ENCODE results near the gene PNLDC1.
"Not testable (repeated sequence)": the region's sequence is repeated elsewhere in the genome, so short reads cannot be mapped to it uniquely, and the experiment has no call there.

The PNLDC1 gene

DNA sequence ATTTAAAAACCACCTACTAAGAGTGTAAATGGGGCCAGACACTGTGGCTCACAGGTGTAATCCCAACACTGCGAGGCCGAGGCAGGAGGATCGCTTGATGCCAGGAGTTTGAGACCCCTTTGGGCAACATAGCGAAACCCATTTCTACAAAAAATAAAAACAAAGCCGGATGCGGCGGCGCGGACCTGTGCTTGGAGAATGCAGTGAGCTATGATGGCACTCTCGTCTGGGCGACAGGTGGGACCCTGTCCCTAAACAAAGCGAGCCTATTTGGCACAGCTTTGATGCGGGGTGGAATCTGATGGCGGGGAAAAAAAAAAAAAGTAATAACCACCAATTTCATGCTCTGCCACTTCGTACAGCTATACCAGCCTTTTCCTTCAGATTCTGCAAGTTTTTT, 11.8 kb upstream of the PNLDC1 start:
- no peak for DNase-seq

DNA sequence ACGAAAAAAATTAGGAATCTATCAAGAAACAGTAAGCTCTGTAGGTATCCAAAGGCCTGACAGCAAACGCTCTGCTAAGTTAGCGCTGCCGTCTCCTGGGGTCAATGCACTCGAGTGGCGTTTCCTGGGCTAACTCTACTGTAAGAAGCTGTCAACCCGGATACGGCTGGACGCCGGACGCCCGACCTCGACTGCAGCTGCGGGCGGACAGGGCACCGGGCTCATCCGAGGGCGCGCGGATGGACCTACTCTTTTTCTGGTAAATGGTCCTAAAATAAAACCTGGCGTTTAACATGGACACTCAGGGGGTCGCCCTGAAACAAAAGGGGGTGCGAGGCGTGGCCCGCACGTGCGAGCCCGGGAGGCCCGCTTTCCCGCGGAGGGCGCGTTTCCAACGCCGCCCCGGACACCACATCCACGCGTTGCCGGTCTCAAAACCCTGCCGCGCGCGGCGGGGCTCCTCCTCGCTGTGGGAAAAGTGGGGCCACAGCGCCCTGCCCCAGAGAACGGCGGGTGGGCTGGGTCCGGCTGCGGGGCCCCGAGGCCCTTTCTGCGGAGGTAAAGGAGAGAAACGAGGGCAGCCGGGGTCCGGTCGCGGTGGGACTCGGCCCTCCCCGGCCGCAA, 11.2 kb upstream of the PNLDC1 start:
- DNase-seq, result peak; percentile 11 to 29

DNA sequence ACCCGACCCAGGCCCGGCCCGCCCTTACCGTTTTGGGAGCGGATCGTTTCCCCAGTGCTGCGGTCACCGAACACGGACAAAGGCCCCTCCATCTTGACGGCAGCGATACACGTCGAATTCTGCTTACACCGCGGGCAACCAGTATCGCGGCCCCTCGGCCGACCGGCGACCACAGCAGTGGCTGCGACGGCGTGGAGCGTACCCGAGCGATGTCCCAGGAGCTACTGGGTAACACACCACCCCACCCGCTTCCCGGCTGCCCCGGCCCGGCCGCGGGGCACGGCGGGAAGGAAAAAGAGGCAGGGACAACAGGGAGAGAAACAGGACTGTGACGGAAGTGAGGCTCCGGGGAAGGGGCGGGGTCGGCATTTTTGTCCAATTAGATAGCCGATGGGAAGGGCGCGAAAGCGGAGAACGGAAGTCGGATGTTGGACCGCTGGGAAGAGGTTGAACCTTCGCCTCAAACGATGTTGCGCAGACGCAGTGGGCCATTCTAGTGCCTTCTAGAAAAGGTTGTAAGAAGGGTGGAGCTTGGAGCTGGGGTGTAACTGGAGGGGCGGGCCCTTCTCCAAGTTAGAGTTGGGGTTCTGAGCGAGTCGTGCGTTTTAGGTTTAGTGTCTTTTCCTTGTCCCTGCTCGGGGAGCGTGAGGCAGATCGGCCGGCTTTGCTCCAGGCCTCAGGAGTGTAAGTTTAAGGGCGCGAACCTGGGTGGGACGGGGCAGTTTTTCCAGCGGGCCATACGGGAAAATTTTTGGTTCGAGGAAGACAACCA, 10.5 kb upstream of the PNLDC1 start, which contains the start of gene TCP1:
Gene TCP1 (minus strand): TSS at position 226 of the 772 bp plus-strand sequence. CDS start 134 bp downstream, at position 92.
- DNase-seq, result peak; percentile 99

DNA sequence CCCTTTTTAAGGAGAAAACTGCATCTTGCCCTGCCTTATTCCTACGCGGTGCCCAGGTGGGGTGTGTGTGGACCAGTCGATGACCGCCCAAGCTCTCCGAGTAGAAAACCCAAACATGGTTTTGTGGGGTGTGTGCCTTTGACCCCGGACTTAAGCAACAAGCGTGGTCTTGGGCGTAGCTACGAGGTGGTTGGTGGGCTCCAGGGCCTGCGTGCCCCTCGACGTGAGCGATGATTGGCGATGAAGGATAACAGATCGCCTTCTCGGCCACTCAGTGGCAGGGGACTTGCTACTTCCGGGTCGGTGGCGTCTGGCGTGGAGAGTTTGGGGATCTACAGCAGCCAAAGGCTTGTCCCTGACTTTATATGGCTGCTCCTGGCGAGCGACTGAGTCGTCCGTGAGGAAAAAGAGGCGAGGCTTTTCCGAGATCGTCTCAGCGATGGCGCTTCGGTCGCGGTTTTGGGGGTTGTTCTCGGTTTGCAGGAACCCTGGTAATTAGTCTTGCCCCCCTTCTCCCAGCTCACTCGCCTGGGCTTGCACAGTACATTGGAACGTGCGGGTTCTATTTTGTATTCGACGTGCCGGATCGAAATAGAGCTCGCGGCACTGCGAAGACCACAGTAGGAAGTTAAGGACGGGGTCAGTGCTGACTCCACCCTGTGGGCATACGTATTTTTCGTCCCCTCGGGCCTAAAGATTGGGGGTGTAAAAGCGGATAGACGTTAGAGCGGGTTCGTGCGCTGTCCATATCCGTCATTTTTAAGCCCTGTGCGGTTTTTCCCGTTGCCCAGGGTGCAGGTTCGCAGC, 9.7 kb upstream of the PNLDC1 start, which contains the start of gene MRPL18:
Gene MRPL18 (plus strand): TSS at position 319 of the 807 bp plus-strand sequence. CDS start 121 bp downstream, at position 440.
- DNase-seq, result peak; percentile 89 to 91

DNA sequence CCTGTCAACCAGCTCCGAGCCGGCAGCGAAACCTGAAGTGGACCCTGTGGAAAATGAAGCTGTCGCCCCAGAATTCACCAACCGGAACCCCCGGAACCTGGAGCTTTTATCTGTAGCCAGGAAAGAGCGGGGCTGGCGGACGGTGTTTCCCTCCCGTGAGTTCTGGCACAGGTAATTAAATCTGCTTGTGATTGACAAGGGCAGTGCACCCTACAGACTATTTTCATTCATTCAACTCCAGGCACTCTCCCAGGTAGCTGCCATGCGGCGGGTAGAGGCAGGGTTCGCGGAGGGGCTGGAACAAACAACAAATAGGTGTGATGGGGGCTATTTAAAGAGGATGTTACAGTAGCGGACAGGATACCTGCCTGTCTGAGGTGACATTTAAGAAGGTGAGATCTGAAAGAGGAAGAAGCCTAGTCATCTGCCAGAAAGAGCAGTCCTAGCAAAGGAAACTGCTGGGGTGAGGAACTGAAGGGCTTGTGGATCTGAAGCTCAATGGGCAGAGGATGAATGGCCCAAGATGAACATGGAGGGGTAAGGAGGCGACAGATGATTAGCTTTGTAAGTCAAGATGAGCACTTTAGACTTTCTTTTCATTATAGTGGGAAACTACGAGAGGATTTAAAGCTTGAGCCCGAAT, 9.0 kb upstream of the PNLDC1 start:
- DNase-seq, result peak in 1 of 2 donors; percentile 26

DNA sequence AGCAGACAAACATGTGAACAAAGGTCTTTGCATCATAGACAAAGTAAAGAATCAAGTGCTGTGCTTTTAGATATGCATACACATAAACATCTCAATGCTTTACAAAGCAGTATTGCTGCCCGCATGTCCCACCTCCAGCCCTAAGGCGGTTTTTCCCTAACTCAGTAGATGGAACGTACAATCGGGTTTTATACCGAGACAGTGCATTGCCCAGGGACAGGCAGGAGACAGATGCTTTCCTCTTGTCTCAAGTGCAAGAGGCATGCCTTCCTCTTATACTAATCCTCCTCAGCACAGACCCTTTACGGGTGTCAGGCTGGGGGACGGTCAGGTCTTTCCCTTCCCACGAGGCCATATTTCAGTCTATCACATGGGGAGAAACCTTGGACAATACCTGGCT, 5.1 kb upstream of the PNLDC1 start:
- DNase-seq, result not testable (repeated sequence)

DNA sequence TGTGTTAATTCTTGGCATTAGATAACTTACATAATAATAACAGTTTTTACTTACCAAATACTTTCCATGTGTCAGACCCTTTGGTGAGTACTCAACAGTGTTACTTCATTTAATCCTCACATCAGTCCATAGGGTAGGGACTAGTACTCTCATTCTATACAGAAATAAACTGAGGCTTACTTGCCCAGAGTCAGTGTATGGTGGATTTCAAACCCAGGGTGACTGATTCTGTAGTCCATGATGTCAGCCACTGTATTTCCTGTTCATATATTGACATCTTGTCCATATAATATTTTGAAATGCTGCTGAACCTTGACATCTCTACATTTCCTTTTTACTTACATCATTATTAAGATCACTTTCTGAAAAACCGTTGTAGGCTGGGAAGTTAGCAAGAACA, 2.5 kb upstream of the PNLDC1 start:
- DNase-seq, result no peak

DNA sequence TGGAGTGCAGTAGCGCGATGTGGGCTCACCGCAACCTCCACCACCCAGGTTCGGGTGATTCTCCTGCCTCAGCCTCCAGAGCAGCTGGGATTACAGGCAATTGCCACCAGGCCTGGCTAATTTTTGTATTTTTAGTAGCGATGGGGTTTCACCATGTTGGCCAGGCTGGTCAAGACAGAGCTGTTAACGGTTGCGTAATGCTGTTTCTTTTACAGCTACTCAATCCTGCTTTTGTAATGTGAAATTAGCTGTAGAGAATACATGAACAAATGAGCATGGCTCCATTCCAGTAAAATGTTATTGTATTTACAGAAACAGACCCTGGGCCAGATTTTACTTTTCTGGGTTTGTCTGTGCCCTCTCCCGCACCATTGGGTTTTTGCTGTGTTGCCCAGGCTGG, 1.9 kb downstream of the PNLDC1 start:
- no peak for DNase-seq

DNA sequence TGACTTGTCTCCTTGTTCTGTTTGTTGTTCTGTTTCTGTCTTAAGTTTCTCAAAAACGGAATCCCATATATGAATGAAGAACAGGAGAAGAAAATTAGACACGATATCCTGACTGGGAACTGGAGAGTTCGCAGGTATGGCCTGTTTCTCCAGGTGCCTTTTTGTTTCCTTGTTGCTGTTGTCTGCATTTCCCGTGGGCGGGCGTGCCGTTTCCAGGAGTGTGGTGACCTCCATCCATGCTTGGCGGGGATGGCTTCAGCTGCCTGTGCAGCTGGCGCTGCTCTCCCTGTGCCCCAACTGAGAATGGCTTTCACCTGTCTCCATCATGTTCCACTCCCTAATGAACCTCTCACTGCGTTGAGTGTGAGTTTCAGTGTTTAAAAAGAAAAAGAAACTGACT, 4.4 kb downstream of the PNLDC1 start:
- DNase-seq, result no peak

DNA sequence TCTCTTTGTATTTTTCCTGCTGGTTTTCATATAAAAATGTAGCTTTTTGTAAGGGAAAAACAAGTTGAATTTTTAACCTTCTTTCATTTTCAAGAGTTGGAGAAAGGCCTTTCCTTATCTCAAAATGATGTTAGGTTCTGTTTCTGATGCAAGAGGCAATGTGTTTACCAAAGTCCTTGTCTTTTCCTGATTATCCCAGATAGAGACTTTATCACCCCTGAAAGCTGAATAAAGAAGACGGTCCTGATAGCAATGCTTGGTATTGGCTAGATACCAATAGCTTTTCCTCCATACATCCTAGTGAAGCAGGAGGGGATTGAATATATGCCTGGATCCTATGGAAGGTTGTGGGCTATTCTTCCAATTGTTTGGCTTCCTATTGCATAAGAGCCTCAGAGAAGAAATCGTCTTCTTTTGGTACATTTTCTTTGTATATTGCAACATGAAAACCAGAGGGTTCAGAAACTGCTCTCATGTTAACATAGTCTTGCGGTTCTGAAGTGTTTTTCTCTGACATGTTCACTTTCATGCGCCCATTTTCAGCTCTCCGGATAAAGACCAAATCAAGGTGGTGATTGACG, 5.5 kb downstream of the PNLDC1 start:
- DNase-seq, result no peak

DNA sequence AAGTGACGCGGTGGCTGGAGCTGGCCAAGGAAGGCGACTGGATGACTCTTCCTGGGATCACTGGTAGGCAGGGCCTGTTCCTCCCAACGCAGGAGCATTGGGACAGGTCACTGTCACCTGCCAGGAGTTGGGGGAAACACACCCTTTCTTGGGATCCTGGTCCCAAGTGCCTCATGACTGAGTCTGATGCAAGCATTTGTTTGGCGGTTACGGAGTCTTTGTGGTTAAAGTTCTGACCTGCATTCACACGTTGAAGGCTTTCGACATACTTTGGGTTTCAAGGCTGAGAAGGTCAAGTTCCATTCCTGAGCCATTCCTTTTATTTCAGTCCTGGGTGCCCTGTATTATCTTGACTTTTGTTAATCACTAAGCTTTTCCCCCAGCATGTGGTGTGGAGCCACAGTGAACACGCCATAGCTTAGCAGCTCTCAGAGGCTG, 6.0 kb downstream of the PNLDC1 start:
- no peak for DNase-seq

DNA sequence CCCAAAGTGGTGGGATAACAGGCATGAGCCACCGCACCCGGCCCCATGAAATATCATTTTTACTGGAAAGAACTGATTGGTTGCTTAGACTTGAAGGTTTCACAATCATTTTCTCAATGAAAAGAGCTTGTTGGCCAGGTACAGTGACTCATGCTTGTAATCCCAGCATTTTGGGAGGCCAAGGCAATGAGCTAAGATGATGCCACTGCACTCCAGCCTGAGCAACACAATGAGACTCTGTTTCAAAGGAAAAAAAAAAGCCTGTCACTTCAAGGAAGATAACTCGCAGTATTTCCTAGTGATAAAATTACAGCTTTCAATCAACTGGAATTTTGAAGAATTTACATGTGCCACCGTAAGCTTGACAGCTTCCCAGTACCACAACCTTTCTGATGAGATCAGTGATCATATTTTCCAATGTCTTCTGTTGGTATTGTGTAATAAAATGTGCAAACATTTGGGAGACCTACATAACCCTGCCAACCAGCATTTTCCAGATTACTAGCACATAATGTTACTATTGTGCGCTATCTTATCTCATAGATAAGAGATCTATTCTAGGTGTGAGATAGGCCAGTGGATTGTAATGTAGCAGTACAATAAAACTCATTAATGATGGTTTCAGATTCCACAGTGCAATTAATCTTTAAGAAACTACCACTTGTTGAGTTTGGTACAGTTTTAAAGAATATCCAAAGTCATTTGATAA, 7.2 kb downstream of the PNLDC1 start:
- no peak for DNase-seq

DNA sequence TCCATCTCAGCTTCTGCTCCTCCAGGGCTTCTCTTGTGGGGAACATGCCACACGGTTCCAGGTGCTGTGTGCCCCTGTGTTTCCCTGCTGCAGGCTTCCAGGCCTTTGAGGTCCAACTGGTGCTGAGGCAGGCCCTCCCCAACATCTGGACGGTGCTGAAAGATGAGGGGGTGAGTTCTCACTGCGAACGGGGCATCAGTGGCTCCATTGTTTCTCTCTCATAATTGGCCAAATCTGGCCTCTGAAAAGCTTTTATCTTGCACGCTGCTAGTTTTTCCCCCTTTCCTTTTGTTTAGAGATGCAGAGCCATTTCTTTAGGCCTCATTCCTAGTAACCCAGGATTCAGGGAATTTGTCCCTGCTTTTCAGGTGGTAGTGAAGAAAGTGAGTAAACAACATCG, 8.6 kb downstream of the PNLDC1 start:
- DNase-seq, result no peak

DNA sequence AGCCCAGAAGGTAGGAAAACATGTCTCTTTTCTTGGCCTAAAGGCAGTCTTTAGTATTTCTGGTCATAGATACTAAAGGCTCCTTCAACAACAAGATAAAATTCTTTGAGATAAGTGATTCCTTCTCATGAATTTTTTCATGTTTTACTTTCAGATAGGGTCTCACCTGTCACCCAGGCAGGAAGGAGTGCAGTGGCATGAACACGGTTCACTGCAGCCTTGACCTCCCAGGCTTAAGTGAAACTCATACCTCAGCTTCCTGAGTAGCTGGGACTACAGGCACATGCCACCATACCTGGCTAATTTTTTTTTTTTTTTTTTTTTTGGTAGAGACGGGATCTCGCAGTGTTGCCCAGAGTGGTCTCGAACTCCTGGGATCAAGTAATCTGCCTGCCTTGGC, 9.1 kb downstream of the PNLDC1 start:
- DNase-seq, result no peak

DNA sequence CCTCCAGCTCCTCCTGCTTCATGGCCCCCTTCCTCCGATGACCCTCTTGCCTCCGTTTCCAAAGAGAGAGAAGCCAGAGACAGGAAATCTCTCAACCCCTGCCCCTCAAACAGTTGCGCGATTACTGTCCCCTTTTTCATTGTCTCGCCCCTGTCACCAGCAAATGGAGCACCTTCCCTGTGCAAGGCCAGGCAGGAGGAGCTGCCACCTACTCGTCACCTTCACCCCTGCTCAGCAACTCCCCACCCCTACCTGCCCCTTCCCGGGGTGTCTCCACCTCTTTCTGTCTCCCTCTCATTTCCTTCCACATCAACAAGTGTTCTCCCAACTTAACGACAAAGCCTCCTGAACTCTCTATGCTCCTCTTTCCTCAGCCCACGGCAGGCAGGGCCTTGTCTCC, 13.7 kb downstream of the PNLDC1 start:
- no peak for DNase-seq

DNA sequence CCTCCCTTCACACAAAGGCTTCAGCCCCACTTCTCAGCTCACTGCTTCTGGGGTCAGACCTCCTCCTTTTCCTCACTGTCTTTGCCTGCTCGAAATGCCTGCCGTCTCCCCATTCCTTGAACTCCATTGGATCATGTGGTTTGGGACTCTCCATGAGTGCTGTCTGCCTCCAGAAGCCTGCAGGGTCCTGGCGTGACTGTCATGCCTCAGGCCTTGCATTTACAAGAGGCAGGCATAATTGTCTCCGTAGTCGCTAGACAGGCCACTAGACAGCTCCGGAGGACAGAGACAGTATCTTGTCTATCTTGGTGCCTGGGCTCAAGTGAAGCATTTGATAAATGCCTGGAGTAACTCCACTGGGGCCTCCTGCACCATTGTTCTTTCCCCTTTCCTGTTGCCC, 15.3 kb downstream of the PNLDC1 start:
- DNase-seq, result no peak

DNA sequence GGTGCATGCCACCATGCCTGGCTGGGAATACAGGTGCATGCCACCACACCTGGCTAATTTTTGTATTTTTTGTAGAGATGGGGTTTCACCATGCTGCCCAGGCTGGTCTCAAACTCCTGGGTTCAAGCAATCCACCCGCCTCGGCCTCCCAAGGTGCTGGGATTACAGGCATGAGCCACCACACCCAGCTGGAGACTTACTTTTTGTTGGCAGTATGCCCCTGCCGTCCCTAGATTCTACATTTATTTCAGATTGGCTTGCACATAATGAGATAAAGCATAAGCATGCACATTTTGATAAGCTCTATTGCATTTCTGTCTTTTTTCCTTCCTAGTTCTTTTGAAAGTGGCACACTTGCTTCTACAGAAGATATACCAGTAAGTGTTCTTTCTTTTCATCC, 16.7 kb downstream of the PNLDC1 start:
- DNase-seq, result not testable (repeated sequence)

DNA sequence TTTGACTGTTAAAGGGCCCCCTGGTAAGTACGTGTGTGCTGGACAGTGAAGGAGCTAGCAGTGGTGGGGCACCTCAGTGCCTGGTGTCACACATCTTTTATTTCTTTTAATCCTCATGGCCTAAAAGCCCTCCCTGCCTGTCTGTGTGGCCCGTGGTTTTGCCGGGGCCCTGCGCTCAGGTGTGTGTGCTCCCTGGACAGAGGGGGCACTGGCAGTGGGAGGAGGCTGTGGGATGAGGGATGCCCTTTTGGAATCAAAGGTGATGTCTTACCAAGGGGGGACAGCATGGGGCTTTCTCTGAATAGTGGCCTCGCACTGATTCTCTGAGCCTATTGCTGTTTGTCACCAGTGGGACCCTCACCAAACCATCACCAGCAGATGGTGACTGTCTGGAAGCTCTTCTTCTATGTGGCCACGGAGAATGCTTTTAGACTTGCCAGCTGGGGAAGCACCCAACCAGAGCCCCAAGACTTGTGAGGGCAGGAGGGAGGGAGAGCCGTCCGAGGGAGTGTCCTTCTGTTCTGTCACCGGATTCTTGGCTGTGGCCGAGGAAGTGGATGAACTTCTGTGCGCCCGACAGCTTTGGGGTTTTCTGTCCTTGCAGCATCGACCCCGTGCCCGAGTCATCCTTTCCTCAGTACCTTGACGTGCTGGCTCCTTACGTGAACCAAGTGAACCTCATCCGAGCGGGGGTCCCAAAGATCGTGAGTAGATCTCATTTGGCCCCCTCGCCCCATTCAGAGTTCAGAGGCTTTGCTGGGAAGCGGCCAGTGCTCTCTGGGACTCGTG, 18.1 kb downstream of the PNLDC1 start:
- DNase-seq, result peak in 1 of 2 donors; percentile 13

DNA sequence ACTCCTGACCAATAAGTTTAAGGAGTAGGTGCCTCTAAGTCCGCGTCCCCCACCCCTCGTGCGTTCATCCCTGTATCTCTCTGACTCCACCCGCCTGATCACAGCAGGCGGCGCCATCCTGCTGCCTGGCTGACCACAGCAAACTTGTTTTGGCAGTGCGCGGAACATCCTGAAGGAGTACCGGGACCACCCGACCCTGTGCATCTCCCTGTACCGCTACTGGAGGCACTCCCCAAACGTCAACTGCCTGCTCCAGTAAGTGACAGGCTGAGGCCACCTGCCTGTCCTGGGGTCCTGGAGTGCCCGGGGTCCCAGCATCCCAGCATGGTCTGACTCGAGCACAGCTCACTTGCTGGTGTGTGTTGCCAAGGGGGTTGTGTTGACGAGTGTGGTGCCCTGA, 19.0 kb downstream of the PNLDC1 start:
- DNase-seq, result no peak

DNA sequence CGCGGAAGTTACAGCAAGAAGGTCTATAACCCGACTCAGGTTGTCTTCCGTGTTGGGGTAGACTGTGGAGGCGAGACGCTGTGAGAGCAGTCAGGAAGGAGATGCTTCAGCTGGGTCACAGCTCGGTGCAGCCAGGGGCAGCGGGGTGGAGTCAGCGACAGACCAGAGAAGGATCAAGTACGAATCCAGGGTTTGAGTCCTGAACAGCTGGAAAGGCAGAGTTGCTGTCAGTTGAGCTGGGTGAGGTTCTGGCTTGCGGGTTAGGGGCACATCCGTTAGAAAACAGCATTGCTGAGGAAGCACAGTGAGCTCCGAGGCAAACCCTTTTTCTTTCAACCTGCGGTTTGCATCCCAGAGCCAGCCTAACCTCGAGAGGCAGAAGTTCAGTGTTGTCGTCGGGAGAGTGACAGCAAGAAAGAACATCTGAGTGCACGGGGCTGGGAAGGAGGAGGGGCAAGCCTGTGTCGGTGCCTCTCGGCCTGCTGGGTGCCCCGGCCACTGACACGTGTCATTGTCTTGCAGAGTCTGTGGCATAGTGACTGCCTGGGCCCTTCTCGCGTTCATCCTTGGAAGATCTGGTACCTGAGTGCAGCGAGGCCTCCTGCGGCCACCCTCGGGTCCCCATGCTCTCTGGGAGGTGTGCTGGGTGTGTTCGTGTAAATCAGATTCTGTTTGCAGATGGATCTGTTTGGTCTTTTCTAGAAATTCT, 20.0 kb downstream of the PNLDC1 start:
- peak; percentile 31 to 34 for DNase-seq
